Measurements from ENCODE around the gene BABAM2.
"Not testable (repeated sequence)": the region's sequence is repeated elsewhere in the genome, so short reads cannot be mapped to it uniquely, and the experiment has no call there.

- TF ChIP-seq EZH2 (IDR thresholded peaks at IDR 0.05; ENCODE audit: insufficient read depth, poor library complexity, severe bottlenecking); EZH2phosphoT487 (IDR thresholded peaks at IDR 0.05; ENCODE audit: insufficient read depth, low read depth): not testable (repeated sequence)
Measured at GRCh38 chr2:27968957-27969356, 78.4 kb downstream of the BABAM2 start.
